HG03378 (cell line): ENCODE measurements around the gene CELSR2.

Experiments used
- ATAC-seq: cut with Tn5 transposase; IDR thresholded peaks from one replicate; pipeline ENCODE4 v1.9.1; 2021; ENCODE audit warnings: mild to moderate bottlenecking, moderate library complexity; ENCODE audit not compliant: unreplicated experiment

The CELSR2 gene

GRCh38 chr1:109251277-109252166 lies 2.2 kb downstream of the CELSR2 start:
- no peak for ATAC-seq

DNA sequence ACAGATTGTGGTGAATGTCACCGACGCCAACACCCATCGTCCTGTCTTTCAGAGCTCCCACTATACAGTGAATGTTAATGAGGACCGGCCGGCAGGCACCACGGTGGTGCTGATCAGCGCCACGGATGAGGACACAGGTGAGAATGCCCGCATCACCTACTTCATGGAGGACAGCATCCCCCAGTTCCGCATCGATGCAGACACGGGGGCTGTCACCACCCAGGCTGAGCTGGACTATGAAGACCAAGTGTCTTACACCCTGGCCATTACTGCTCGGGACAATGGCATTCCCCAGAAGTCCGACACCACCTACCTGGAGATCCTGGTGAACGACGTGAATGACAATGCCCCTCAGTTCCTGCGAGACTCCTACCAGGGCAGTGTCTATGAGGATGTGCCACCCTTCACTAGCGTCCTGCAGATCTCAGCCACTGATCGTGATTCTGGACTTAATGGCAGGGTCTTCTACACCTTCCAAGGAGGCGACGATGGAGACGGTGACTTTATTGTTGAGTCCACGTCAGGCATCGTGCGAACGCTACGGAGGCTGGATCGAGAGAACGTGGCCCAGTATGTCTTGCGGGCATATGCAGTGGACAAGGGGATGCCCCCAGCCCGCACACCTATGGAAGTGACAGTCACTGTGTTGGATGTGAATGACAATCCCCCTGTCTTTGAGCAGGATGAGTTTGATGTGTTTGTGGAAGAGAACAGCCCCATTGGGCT lies 3.0 kb downstream of the CELSR2 start:
- ATAC-seq = no peak

GRCh38 chr1:109252893-109253802 lies 3.8 kb downstream of the CELSR2 start:
- ATAC-seq = no peak

DNA sequence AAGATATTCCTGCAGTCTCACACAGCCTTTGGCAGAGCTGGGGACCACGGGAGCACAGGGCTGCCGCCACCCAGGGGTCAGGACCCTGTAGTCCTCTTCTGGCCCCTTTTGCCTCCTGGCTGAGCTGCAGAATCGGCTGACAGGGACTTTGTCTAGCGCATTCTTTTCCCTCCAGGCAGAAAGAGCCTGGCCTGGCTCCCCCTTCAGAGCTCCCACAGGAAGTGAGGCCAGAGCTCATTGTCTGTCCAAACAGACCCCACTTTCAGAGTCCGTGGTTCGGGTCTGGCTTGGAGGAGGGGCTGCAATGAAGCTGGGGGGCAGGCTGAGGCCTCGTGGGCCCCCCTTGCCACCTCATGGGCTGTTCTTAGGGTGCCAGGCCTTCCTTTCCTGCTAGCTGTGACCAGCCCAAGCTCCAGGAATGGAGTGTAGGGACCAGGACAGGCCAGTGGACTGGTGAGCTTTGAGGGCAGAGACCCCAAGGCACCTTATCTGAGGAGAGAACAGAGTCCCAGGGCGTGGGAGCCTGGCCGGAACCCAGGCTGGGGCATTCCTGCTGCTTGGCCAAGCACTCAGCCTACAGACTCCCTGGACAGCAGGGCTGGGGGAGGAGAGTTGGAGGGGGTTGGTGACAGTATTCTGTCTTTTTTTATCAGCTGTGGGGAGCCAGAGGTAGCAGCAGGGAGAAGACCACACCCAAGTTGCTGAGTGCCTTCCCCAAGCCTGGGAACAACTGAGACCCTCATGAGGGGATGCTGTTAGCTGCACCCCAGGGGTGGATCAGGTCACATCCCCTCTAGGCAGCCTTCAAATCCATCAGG lies 4.7 kb downstream of the CELSR2 start:
- ATAC-seq = no peak

DNA sequence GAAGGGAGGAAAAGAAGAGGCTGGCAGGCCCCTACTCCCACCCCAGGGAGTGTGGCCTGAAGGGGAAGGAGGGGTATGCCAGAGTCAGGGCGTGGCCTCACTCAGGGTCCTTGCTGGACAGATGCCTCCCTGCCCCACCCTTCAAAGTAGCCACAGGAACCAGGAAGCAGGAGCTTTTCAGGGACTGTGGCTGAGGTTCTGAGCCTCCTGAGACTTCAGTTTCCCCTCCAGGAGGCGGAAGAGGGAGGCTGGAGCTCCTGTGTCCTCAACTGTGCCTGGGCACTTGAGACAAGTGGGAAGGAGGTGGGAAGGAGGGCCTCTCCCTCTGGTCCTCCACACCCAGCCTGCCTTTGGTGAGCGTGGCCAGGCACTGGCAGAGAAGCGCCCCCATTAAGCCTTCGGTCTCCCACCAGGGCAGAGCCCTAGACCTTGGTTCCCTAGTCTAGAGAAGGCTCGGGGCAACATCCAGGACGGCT lies 5.3 kb downstream of the CELSR2 start:
- no peak for ATAC-seq

GRCh38 chr1:109255097-109255651 lies 5.8 kb downstream of the CELSR2 start:
- ATAC-seq = no peak

GRCh38 chr1:109255678-109256077 lies 6.3 kb downstream of the CELSR2 start:
- no peak for ATAC-seq

- no peak for ATAC-seq
Observed at GRCh38 chr1:109256085-109256484, 6.7 kb downstream of the CELSR2 start.

- ATAC-seq = no peak
Observed at GRCh38 chr1:109256971-109257681, 7.8 kb downstream of the CELSR2 start.

GRCh38 chr1:109257682-109258421 lies 8.5 kb downstream of the CELSR2 start:
- ATAC-seq = no peak

- no peak for ATAC-seq
Observed at GRCh38 chr1:109258481-109259466, 9.4 kb downstream of the CELSR2 start.

DNA sequence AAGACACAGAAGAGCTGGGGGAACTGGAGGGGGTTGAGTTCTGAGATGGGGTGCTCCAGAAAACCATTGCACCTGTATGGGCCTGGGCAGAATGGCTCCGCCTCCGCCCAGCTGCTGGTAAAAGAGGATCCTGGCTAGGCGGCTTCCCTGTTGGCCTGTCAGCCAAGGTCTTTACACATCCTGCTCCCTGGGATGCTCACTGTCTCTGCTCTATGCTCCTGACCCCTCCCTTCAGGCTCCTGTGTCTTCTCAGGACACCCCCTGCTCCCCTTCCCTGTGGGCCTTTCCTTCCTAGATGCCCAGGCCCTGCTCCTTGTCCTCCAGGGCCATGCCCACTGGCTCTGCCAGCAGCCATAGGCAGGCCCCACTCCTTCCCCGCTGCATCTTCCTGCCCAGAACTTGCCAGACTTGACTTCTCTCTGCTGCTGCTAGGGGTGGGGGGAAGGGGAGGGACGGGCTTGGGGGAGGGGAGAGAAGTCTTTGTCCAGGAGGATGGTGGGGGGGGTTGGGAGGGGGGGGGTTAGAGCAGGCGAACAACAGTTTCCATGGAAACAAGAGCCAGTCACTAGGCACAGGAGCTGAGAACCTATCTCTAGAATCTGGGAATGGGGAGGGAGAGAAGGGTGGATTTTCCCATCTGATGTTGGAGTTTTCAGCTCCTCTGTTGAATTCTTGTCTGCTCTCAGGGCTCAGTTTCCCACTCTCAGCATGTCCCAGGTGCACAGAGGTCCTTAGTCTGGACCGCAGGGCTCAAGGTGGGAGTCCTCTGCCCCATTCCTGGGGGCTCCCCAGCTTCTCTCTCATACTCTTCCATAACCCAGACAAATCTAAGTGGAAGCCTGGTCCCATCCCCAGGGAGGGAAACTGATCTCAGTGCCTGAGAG lies 10.6 kb downstream of the CELSR2 start:
- ATAC-seq = no peak

- no peak for ATAC-seq
Observed at GRCh38 chr1:109261006-109261405, 11.7 kb downstream of the CELSR2 start.

- no peak for ATAC-seq
Observed at GRCh38 chr1:109261578-109261977, 12.2 kb downstream of the CELSR2 start.

DNA sequence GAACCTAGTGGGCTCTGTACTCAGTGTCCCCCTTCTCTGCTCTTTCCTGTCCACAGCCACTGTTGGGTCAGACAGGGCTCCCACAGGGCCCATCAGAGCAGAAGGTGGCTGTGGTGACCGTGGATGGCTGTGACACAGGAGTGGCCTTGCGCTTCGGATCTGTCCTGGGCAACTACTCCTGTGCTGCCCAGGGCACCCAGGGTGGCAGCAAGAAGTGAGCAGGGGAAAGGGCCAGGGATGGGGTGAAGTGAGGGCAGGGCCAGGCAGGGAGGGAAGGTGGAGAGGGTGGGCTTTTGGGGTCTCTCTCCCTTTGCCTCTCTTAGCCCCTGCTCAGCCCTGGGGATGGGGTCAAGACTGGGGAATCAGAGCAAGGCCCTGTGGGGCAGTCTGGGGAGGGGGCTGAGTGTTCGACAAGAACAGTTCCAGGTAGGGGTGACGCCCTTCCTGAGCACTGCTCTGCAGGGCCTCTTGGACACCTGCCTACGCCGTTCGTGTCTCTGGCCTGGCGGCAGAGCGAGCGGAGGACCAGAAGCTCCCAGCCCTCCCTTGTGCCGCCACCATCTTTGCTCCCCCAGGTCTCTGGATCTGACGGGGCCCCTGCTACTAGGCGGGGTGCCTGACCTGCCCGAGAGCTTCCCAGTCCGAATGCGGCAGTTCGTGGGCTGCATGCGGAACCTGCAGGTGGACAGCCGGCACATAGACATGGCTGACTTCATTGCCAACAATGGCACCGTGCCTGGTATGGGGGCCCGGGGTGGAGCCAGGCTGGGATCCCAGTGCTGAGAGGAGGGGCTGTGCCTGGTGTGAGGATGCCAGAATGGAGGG lies 13.1 kb downstream of the CELSR2 start:
- no peak for ATAC-seq

DNA sequence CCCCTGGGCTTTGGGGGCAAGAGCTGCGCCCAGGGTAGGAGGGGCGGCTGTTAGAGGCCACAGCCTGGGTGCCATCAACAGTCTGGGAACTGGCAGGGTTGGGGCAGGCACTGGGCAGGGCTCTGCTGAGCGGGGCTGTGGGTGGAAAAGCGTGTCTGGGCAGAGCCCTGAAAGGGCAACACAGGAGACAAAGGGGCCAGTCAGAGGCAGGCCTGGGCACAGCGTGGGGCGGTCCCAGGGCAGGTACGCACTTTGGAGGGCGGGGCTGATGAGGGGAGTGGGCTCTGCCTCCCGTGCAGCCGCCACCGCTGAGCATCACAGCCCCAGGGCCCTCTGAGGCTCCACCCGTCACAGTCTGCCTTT lies 13.9 kb downstream of the CELSR2 start:
- ATAC-seq = no peak
